ENCODE measurements around the gene SERPINE1.
A peak's percentile ranks its signal among the peaks of the same experiment; 100 is the strongest.
"Not testable (repeated sequence)": the region's sequence is repeated elsewhere in the genome, so short reads cannot be mapped to it uniquely, and the experiment has no call there.

The SERPINE1 gene

DNA sequence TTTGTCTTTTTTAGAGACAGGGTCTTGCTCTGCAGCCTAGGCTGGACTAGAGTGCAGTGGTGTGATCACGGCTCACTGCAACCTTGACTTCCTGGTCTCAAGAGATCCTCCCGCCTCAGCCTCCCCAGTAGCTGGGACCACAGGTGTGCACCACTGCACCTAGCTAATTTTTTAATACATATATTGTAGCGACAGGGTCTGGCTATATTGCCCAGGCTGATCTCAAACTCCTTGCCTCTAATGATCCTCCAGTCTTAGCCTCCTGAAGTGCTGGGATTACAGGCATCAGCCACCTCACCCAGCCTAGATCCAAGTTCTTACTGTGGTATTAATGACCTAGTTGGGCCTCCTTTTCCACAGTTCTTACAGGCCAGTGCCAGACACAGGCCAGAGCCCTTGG, 11.7 kb upstream of the SERPINE1 start:
- no peaks in the 10 kb centered on the region for H3K9me3 ChIP-seq (ENCODE audit: control insufficient read depth in 1 of 2, low read length in 2 of 2)
- H3K4me1 ChIP-seq (ENCODE audit: control insufficient read depth in 1 of 2, insufficient read depth in 2 of 2, low read length in 2 of 2), result no peaks in the 10 kb centered on the region
- H3K36me3 ChIP-seq (ENCODE audit: control insufficient read depth in 1 of 2, insufficient read depth in 2 of 2, low read length in 2 of 2), result no peaks in the 10 kb centered on the region
- H3K27me3 ChIP-seq (ENCODE audit: low read depth, low read length), result no peaks in the 10 kb centered on the region
- H3K4me3 ChIP-seq (ENCODE audit: low read depth in 1 of 2, low read length in 2 of 2), result no peak overlapping the region
- no peak overlapping the region for H3K27ac ChIP-seq (ENCODE audit: low read length)

DNA sequence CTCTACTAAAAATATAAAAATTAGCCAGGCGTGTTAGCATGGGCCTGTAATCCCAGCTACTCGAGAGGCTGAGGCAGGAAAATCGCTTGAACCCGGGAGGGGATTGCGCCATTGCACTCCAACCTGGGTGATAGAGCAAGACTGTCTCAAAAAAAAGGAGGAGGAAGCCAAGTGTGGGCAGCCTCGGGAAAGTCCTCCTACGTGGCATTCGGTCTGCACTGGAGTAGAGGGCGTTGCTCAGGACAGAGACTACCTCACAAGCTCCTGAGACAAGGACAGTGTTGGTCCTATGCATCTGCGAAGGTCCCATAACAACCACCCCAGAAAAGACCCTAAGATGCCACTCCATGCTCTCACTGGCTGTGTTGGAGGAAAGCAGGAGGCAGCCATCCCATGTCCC, 10.0 kb upstream of the SERPINE1 start:
- H3K27ac ChIP-seq (ENCODE audit: low read length), result no peak overlapping the region

DNA sequence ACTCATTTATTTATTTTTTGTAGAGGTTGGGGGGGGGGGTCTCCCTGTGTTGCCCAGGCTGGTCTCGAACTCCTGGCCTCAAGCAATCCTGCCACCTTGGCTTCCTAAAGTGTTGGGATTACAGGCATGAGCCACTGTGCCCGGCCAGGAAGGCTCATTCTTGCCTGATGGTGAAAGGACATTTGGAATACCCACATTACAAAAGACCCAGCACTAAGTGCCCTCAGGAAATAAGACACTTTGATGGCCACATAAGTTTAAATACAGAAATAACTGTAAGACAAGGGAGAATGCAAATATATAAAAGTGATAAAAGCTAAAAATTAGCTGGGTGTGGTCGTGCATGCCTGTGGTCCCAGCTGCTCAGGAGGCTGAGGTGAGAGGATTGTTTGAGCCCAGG, 8.0 kb upstream of the SERPINE1 start:
- H3K27ac ChIP-seq (ENCODE audit: low read length), result no peak overlapping the region
- H3K9me3 ChIP-seq (ENCODE audit: control insufficient read depth in 1 of 2, low read length in 2 of 2), result no peaks in the 10 kb centered on the region
- no peaks in the 10 kb centered on the region for H3K27me3 ChIP-seq (ENCODE audit: low read depth, low read length)
- peaks cover 0 to 8% of the 10 kb centered on the region in 2 donors for H3K4me1 ChIP-seq (ENCODE audit: control insufficient read depth in 1 of 2, insufficient read depth in 2 of 2, low read length in 2 of 2)
- H3K36me3 ChIP-seq (ENCODE audit: control insufficient read depth in 1 of 2, insufficient read depth in 2 of 2, low read length in 2 of 2), result no peaks in the 10 kb centered on the region
- no peak overlapping the region for H3K4me3 ChIP-seq (ENCODE audit: low read depth in 1 of 2, low read length in 2 of 2)

More for the DNA sequence above, 10.0 kb upstream of the SERPINE1 start:
- Histone ChIP-seq H3K27me3 (ENCODE audit: low read depth, low read length) (no peaks in the 10 kb centered on the region), H3K9me3 (ENCODE audit: control insufficient read depth in 1 of 2, low read length in 2 of 2) (no peaks in the 10 kb centered on the region), H3K4me3 (ENCODE audit: low read depth in 1 of 2, low read length in 2 of 2) (no peak overlapping the region), H3K36me3 (ENCODE audit: control insufficient read depth in 1 of 2, insufficient read depth in 2 of 2, low read length in 2 of 2) (no peaks in the 10 kb centered on the region), H3K4me1 (ENCODE audit: control insufficient read depth in 1 of 2, insufficient read depth in 2 of 2, low read length in 2 of 2) (no peaks in the 10 kb centered on the region)

DNA sequence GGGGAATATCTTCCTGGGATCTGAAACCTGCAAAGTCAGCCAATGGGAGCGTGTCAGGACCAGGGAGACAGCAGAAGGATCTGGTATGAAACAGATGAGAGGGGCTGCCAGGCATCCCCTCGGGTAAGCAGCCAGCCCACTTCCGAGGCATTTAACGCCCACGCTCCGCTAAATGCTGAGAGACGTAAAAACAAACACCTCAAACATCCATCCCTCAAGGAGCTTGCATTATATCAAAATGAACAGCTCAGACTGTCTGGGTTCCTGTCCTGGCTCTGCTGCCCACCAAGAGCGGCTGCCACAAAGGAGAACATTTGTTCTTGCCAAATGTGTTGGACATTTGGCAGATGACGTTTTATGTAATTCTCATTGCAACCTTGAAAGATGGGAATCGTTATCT, 7.0 kb upstream of the SERPINE1 start:
- Histone ChIP-seq H3K36me3 (ENCODE audit: control insufficient read depth in 1 of 2, insufficient read depth in 2 of 2, low read length in 2 of 2) (no peaks in the 10 kb centered on the region), H3K4me1 (ENCODE audit: control insufficient read depth in 1 of 2, insufficient read depth in 2 of 2, low read length in 2 of 2) (peaks cover 0 to 11% of the 10 kb centered on the region in 2 donors), H3K9me3 (ENCODE audit: control insufficient read depth in 1 of 2, low read length in 2 of 2) (no peaks in the 10 kb centered on the region), H3K27me3 (ENCODE audit: low read depth, low read length) (no peaks in the 10 kb centered on the region), H3K4me3 (ENCODE audit: low read depth in 1 of 2, low read length in 2 of 2) (no peak overlapping the region), H3K27ac (ENCODE audit: low read length) (no peak overlapping the region)

DNA sequence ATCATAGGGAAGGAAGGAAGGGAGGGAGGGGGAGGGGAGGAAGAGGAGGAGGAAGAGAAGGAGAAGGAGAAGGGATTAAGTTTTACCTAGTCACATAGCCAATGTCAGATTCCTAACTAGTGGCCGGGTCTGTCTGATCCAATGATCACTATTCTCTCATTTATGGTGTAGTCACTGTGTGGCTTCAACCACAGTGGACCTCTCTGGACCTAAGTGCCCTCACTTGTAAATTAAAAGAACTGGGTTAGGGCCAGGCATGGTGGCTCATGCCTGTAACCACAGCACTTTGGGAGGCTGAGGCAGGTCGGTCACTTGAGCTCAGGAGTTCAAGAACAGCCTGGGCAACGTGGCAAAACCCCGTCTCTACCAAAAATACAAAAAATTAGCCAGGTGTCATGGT, 6.6 kb upstream of the SERPINE1 start:
- peaks cover 0 to 11% of the 10 kb centered on the region in 2 donors for H3K4me1 ChIP-seq (ENCODE audit: control insufficient read depth in 1 of 2, insufficient read depth in 2 of 2, low read length in 2 of 2)
- H3K9me3 ChIP-seq (ENCODE audit: control insufficient read depth in 1 of 2, low read length in 2 of 2), result no peaks in the 10 kb centered on the region
- H3K4me3 ChIP-seq (ENCODE audit: low read depth in 1 of 2, low read length in 2 of 2), result no peak overlapping the region
- H3K27me3 ChIP-seq (ENCODE audit: low read depth, low read length), result no peaks in the 10 kb centered on the region
- H3K36me3 ChIP-seq (ENCODE audit: control insufficient read depth in 1 of 2, insufficient read depth in 2 of 2, low read length in 2 of 2), result no peaks in the 10 kb centered on the region
- no peak overlapping the region for H3K27ac ChIP-seq (ENCODE audit: low read length)

DNA sequence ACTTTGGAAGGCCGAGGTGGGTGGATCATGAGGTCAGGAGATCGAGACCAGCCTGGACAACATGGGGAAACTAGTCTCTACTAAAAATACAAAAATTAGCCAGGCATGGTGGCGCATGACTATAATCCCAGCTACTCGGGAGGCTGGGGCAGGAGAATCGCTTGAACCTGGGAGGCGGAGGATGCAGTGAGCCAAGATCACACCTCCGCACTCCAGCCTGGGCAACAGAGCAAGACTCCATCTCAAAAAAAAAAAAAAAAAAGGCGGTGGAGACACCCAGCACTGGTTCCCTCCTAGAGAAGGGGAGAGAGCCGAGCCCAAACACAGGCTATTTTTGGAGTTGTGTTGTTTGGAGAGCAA, 5.3 kb upstream of the SERPINE1 start:
- H3K4me3 ChIP-seq (ENCODE audit: low read depth in 1 of 2, low read length in 2 of 2), result peak overlapping the region; percentile 47 to 64
- H3K9me3 ChIP-seq (ENCODE audit: control insufficient read depth in 1 of 2, low read length in 2 of 2); H3K27me3 ChIP-seq (ENCODE audit: low read depth, low read length); H3K36me3 ChIP-seq (ENCODE audit: control insufficient read depth in 1 of 2, insufficient read depth in 2 of 2, low read length in 2 of 2): not testable (repeated sequence)
- peaks cover 0 to 17% of the 10 kb centered on the region in 2 donors for H3K4me1 ChIP-seq (ENCODE audit: control insufficient read depth in 1 of 2, insufficient read depth in 2 of 2, low read length in 2 of 2)
- H3K27ac ChIP-seq (ENCODE audit: low read length), result peak overlapping the region; percentile 97

DNA sequence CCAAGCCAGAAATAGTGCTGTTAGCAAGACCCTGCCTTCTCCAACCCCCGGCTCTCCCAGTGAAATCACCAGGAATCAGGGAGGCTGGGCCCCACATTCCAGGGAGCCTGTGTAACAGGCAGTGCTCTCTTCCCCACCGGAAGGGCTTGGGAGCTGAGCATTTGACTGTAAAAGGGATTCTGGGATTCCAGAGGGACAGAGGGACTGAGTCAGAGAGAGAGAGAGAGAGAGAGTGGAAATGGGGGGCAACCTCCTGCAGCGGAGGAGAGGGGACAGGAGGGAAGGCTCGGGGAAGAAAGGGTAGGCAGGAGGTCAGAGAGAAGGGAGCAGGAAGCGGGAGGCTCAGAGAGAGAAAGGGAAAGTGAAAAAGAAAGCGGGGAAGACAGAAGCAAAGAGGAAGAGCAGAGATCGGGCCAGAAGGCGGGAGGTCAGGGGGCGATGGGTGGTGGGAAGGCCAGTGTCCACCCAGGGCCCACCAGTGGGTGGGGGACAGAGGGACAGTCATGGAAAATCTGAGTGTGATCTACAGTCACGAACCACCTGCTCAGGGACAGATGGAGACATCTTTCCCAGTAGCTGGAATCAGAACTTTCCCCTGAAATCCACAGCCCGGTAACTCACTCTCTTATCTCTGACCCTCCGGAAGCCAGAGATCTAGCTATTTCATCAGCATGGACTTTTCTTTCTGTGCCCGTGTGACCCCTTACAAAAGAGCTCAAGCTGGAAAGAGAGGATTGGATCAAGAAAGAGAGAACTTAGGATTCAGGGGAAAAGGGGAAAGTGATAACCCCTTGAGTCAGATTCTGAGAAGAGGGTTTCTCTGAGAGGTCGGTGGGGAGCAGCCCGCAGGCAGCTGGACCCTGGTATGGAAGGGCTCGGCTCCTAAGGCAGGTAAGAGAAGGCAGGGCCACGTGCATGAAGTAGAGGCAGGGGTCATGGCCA, 4.6 kb upstream of the SERPINE1 start:
- peak overlapping the region; percentile 97 for H3K27ac ChIP-seq (ENCODE audit: low read length)
- H3K4me3 ChIP-seq (ENCODE audit: low read depth in 1 of 2, low read length in 2 of 2), result peak overlapping the region; percentile 47 to 64
- peaks cover 1 to 24% of the 10 kb centered on the region in 2 donors for H3K4me1 ChIP-seq (ENCODE audit: control insufficient read depth in 1 of 2, insufficient read depth in 2 of 2, low read length in 2 of 2)
- H3K9me3 ChIP-seq (ENCODE audit: control insufficient read depth in 1 of 2, low read length in 2 of 2), result no peaks in the 10 kb centered on the region
- no peaks in the 10 kb centered on the region for H3K36me3 ChIP-seq (ENCODE audit: control insufficient read depth in 1 of 2, insufficient read depth in 2 of 2, low read length in 2 of 2)
- no peaks in the 10 kb centered on the region for H3K27me3 ChIP-seq (ENCODE audit: low read depth, low read length)

DNA sequence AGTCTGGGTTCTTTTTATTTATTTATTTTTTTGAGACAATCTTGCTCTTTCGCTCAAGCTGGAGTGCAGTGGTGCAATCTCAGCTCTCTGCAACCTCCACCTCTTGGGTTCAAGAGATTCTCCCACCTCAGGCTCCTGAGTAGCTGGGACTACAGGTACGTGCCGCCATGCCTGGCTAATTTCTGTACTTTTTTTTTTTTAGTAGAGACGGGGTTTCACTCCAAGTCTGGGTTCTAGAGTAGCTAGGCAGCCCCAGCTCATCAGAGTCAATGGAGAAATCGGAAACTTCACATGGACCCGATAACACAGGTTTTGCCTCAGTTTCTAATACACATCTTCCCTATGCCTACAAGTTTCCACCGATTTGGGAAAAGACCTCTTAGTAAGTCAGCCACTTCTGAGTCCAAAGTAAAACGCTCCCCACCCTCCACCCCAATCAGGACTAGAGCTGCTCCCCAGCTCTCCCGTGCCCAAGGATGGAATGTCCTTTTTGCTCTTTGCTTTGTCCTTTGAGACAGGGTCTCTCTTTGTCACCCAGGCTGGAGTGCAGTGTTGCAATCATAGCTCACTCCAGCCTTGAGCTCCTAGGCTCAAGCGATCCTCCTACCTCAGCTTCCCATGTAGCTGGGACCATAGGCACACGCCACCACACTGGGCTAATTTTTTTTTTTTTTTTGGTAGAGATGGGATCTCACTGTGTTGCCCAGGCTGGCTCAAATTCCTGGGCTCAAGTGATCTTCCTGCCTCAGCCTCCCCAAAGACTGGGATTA, 3.8 kb upstream of the SERPINE1 start:
- Histone ChIP-seq H3K9me3 (ENCODE audit: control insufficient read depth in 1 of 2, low read length in 2 of 2) (no peaks in the 10 kb centered on the region), H3K36me3 (ENCODE audit: control insufficient read depth in 1 of 2, insufficient read depth in 2 of 2, low read length in 2 of 2) (no peaks in the 10 kb centered on the region), H3K4me3 (ENCODE audit: low read depth in 1 of 2, low read length in 2 of 2) (peak overlapping the region in 1 of 2 donors; percentile 47), H3K27me3 (ENCODE audit: low read depth, low read length) (no peaks in the 10 kb centered on the region), H3K4me1 (ENCODE audit: control insufficient read depth in 1 of 2, insufficient read depth in 2 of 2, low read length in 2 of 2) (peaks cover 3 to 32% of the 10 kb centered on the region in 2 donors), H3K27ac (ENCODE audit: low read length) (peak overlapping the region; percentile 97)

DNA sequence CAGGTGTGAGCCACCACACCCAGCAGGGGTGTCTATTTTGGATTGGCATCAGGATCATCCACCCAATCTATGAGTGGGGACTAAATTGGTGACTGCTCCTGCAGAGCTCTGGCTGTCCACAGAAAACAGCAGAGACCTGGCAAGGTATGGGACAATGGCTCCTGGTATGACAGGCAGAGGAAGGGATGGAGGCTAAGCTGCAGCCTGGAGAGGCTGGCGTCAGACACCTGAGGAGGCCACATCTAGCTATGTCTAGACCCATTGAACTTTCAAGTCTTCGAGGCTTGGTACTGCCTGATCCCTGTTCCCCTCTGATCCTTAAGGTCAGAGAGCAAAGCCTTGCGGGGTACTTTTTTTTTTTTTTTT, 3.2 kb upstream of the SERPINE1 start:
- Histone ChIP-seq H3K36me3 (ENCODE audit: control insufficient read depth in 1 of 2, insufficient read depth in 2 of 2, low read length in 2 of 2) (no peaks in the 10 kb centered on the region), H3K4me3 (ENCODE audit: low read depth in 1 of 2, low read length in 2 of 2) (no peak overlapping the region), H3K27ac (ENCODE audit: low read length) (no peak overlapping the region), H3K27me3 (ENCODE audit: low read depth, low read length) (no peaks in the 10 kb centered on the region), H3K4me1 (ENCODE audit: control insufficient read depth in 1 of 2, insufficient read depth in 2 of 2, low read length in 2 of 2) (peaks cover 3 to 32% of the 10 kb centered on the region in 2 donors), H3K9me3 (ENCODE audit: control insufficient read depth in 1 of 2, low read length in 2 of 2) (no peaks in the 10 kb centered on the region)

DNA sequence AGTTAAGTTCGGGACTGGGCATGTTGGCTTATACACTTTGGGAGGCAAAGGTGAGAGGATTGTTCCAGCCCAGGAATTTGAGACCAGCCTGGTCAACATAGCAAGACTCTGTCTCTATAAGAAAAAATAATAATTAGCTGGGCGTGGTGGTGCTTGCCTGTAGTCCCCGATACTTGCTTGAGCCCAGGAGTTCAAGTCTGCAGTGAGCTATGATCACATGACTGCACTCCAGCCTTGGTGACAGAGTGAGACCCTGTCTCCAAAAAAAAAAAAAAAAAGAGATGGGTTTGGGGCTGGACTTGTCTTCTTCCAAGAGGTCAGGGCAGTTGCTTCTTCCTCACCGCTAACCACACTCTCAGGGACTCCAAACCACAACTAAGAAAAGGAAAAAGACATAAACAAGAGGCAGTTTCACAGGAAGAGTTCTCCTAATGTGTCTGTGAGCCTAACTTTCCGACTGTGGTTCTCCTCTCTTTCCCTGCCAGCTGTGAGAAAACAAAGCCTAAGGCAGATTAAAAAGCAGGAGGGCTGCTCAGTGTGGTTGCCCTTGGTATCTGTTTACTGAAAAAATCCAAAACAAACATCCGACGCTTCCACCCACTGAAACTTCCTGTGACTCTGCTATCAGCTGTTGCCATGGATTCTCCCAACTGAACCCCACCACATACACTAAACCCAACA, 2.4 kb upstream of the SERPINE1 start:
- peak overlapping the region; percentile 2 for H3K27ac ChIP-seq (ENCODE audit: low read length)
- H3K9me3 ChIP-seq (ENCODE audit: control insufficient read depth in 1 of 2, low read length in 2 of 2), result no peaks in the 10 kb centered on the region
- peaks cover 3 to 32% of the 10 kb centered on the region in 2 donors for H3K4me1 ChIP-seq (ENCODE audit: control insufficient read depth in 1 of 2, insufficient read depth in 2 of 2, low read length in 2 of 2)
- H3K36me3 ChIP-seq (ENCODE audit: control insufficient read depth in 1 of 2, insufficient read depth in 2 of 2, low read length in 2 of 2), result no peaks in the 10 kb centered on the region
- H3K4me3 ChIP-seq (ENCODE audit: low read depth in 1 of 2, low read length in 2 of 2), result no peak overlapping the region
- no peaks in the 10 kb centered on the region for H3K27me3 ChIP-seq (ENCODE audit: low read depth, low read length)

DNA sequence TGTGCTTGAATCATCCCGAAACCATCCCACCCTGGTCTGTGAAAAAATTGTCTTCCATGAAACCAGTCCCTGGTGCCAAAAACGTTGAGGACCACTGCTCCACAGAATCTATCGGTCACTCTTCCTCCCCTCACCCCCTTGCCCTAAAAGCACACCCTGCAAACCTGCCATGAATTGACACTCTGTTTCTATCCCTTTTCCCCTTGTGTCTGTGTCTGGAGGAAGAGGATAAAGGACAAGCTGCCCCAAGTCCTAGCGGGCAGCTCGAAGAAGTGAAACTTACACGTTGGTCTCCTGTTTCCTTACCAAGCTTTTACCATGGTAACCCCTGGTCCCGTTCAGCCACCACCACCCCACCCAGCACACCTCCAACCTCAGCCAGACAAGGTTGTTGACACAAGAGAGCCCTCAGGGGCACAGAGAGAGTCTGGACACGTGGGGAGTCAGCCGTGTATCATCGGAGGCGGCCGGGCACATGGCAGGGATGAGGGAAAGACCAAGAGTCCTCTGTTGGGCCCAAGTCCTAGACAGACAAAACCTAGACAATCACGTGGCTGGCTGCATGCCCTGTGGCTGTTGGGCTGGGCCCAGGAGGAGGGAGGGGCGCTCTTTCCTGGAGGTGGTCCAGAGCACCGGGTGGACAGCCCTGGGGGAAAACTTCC, 784 bp upstream of the SERPINE1 start:
- Histone ChIP-seq H3K36me3 (ENCODE audit: control insufficient read depth in 1 of 2, insufficient read depth in 2 of 2, low read length in 2 of 2) (no peaks in the 10 kb centered on the region), H3K27me3 (ENCODE audit: low read depth, low read length) (no peaks in the 10 kb centered on the region), H3K4me1 (ENCODE audit: control insufficient read depth in 1 of 2, insufficient read depth in 2 of 2, low read length in 2 of 2) (peaks cover 3 to 32% of the 10 kb centered on the region in 2 donors), H3K9me3 (ENCODE audit: control insufficient read depth in 1 of 2, low read length in 2 of 2) (no peaks in the 10 kb centered on the region), H3K4me3 (ENCODE audit: low read depth in 1 of 2, low read length in 2 of 2) (peak overlapping the region; percentile 40 to 60), H3K27ac (ENCODE audit: low read length) (peak overlapping the region; percentile 65)

Measured in muscle layer of duodenum (tissue), 2 donors.